HFF-Myc (cell line): ENCODE data around the gene CAMK1D.

Experiments
- DNase-seq: peaks from one replicate; pipeline ENCODE4 v3.0.0-alpha.2; 2011; ENCODE audit warnings: low read depth; ENCODE audit errors: extremely low read depth
- H3K4me3 ChIP-seq: replicated peaks from 2 replicates; pipeline ENCODE4 v1.5.1; 2011; ENCODE audit warnings: low read depth, mild to moderate bottlenecking, control low read depth, low read length
- TF ChIP-seq, protein P1 (sequence below): IDR thresholded peaks from 2 replicates; pipeline ENCODE4 v1.5.1; 2012; ENCODE audit warnings: mild to moderate bottlenecking, low read depth, low read length, control low read depth; ENCODE audit errors: missing control alignments

CAMK1D gene

DNA sequence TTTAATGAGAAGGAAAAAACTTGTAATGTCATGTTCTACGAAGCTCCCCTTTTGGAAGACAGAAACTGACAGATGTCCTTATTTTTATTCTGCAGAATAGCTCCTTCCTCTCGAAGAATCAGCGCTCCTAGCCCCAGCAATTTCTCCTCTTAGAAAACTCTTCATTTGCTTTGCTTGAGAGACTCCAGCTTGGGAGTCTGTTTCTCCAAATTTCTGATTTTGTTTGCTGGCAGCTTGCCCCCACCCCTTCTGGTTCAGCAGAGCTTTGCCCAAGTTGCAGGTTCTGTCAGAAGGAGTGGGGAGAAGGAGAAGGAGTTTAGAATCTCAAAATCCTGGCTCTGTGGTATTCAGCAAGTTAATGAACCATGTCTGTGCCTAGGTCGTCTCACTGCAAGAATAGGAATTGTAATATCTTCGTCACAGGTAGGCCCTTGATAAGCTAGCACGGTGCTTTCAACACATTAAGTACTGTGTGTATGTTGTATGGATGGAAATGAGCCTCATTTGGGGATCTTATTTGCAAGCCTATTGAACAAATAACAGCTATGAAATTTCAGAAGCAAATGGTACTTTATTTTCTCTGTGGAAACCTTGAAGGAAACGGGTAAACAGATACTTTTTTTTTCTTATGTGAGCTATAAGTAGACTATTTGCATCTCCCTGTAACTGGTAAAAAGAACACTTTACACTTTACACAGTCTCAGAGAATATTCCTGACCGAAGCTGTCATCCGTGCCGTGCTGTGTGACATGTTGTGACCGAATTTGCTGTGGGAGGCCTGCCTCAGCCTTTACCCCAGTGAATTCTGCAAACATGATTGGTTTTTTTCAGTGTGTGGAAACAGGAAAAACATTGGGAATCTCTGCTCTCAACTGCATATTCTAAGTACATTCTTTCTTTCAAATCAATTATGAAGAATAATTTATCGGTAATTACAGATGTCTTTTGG is 290.9 kb downstream of the CAMK1D start:
- no peak for DNase-seq
- no peak overlapping the region for H3K4me3 ChIP-seq
- TF ChIP-seq, protein P1, sequence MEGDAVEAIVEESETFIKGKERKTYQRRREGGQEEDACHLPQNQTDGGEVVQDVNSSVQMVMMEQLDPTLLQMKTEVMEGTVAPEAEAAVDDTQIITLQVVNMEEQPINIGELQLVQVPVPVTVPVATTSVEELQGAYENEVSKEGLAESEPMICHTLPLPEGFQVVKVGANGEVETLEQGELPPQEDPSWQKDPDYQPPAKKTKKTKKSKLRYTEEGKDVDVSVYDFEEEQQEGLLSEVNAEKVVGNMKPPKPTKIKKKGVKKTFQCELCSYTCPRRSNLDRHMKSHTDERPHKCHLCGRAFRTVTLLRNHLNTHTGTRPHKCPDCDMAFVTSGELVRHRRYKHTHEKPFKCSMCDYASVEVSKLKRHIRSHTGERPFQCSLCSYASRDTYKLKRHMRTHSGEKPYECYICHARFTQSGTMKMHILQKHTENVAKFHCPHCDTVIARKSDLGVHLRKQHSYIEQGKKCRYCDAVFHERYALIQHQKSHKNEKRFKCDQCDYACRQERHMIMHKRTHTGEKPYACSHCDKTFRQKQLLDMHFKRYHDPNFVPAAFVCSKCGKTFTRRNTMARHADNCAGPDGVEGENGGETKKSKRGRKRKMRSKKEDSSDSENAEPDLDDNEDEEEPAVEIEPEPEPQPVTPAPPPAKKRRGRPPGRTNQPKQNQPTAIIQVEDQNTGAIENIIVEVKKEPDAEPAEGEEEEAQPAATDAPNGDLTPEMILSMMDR = no peak

DNA sequence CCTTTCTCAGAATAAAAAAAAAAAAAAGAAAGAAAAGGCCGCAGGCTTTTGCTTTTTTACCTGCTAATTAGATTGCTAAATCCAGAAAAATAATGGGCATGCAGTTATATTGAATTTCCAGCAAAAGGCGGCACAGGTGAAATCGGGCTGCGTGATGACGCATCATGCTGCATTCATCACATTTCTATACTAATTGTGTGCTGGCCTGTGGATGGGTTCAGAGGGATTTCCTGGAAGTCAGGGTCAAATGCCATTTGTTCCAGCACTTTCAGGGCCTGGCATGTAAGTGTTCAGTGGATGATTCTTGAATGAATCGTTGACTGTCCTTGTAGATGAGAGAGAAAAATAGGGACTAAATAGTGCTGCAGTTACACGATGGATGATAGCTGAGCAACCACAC is 292.7 kb downstream of the CAMK1D start:
- DNase-seq = no peak
- TF ChIP-seq, protein P1 = no peak
- no peak overlapping the region for H3K4me3 ChIP-seq

DNA sequence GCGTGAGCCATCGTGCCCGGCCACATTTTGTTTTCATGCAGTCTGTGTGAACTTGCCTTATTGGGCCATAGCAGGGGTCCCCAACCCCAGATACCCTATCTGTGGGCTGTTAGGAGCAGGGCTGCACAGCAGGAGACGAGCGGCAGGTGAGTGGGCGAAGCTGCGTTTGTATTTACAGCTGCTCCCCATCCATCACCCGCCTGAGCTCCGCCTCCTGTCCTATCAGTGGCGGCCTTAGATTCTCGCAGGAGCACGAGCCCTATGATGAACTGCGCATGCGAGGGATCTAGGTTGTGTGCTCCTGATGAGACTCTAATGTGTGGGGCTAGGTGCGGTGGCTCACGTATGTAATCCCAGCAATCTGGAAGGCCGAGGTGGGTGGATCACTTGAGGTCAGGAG is 293.9 kb downstream of the CAMK1D start:
- DNase-seq = no peak
- TF ChIP-seq, protein P1 = no peak

DNA sequence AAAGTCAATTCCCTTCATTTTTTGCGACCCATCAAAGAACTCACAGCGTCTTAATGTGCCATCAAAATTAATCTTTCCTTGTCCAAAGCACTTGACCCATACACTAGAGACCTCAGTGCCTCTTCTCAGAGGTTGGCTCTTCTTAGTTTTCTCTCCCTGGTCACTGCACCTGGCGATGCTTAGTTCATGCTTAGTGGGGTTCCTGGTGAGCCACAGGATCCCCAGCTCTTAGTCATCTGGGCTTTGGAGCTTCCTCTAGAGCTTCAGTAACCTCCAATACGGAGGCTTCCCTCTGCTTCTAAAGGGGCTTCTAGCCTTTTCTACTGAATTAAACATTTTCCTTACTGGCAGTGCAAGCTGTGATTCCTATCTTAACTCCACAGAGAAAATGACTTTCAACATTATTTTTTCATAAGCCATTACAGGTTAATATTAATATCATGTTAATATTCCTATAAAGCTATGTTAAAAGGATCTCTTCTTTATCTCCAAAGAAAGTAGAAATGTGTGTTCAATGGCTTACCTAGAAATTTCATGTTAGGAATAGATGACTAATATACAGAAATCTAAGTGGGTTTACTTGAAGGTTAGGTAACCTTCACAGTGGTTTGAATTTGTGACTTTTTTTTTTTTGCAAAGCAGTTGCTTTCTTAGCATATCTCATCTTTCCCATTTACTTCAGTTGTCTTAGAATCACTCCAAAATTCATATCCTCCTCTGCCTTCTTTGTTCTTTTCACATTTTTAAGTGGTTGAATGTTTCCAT is 295.2 kb downstream of the CAMK1D start:
- DNase-seq = no peak
- no peak overlapping the region for H3K4me3 ChIP-seq
- TF ChIP-seq, protein P1 = no peak

More for the DNA sequence above, 293.9 kb downstream of the CAMK1D start:
- no peak overlapping the region for H3K4me3 ChIP-seq

DNA sequence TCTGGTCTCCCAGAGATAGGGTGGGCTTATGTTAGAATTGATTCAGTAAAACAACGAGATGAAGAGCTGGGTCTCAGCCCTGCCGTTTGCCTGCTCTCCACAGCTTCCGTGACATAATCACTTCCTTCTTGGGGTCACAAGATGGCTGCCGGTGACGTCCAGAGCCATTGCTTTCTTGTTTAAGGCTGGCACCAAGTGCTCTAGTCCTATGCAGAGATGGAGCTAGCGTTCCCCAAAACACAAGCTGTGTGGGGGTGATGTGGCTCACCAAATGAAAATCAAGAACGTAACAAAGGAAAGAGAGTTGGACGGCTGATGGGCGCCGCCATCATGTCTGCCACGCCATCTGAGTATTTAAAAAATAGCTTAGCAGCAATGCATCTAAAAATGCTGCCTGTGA is 296.1 kb downstream of the CAMK1D start:
- DNase-seq = no peak
- H3K4me3 ChIP-seq = no peak overlapping the region
- TF ChIP-seq, protein P1 = no peak

DNA sequence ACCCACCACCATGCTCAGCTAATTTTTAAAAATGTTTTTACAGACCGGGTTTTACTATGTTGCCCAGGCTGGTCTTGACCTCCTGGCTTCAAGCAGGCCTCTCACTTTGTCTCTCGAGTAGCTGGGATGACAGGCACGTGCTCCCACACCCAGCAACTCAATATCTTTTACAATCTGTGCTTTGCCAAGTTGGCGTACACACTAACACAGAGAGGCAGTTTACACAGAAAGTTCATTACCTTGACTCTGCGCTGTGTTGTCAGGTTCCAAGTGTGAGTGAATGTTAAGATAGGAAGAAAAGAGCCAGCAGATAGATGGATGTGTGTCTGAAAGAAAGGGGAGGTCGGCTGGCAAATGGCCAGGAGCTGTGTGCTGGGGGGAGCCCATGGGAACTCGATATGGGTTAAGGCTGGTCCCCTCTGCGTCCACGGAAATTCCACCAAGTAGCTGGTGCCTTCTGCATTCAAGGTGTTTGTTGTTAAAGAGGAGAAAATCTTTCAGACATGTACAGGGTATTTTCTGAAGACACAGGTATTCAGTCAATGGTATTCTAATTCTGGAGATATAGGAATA is 299.8 kb downstream of the CAMK1D start:
- TF ChIP-seq, protein P1 = no peak
- DNase-seq = no peak
- H3K4me3 ChIP-seq = no peak overlapping the region
